IMR-90 (cell line): Measurements from ENCODE around the gene HMCN1. TPM values are rescaled to one million over a fixed set of nuclear protein-coding genes. Genes with fewer than 3 reads are reported as not detected.

Experiments
- ATAC-seq: fragments of 200-7000 bp; cut with Tn5 transposase; 2 replicates; pipeline ENCODE4 v1.9.1; 2020; ENCODE audit warnings: low read depth, mild to moderate bottlenecking, moderate library complexity
- BruUV-seq: library from RNA; stranded (reverse); fragments of 400-500 nt; replicated peaks from 2 replicates; lab custom pipeline; 2021; lab: Mats Ljungman, UMichigan
- CTCF ChIA-PET: fragments of 300-600 bp; formaldehyde crosslinking; extraction: SDS; loops from one replicate; lab custom pipeline; 2021; ENCODE audit warnings: antibody characterized with exemption; lab: Yijun Ruan, JAX
- POLR2A ChIA-PET: fragments of 300-600 bp; sonication (Branson Sonifier 250); formaldehyde crosslinking; loops from one replicate; lab custom pipeline; 2022; ENCODE audit warnings: antibody characterized with exemption; ENCODE audit not compliant: unreplicated experiment; lab: Charles Lee
- DNase-seq: peaks from one replicate; pipeline ENCODE4 v3.0.0; 2013
- H2AFZ ChIP-seq: replicated peaks from 2 replicates; pipeline ENCODE3; 2013; ENCODE audit warnings: low read length, mild to moderate bottlenecking; ENCODE audit not compliant: poor library complexity
- H2AK5ac ChIP-seq: 2 replicates; pipeline ENCODE4 v1.6.1; 2013; ENCODE audit warnings: low read depth, low read length, inconsistent platforms
- H2AK9ac ChIP-seq: replicated peaks from 2 replicates; pipeline ENCODE3; 2013; ENCODE audit warnings: mild to moderate bottlenecking, low read depth, low read length, moderate library complexity; ENCODE audit not compliant: poor library complexity
- H2BK120ac ChIP-seq: 2 replicates; pipeline ENCODE4 v1.6.1; 2013; ENCODE audit warnings: low read depth, low read length, inconsistent platforms
- H2BK15ac ChIP-seq: 3 replicates; pipeline ENCODE4 v1.6.1; 2013; ENCODE audit warnings: low read depth, low read length, inconsistent platforms
- H2BK20ac ChIP-seq: 2 replicates; pipeline ENCODE4 v1.6.1; 2013; ENCODE audit warnings: low read depth, mild to moderate bottlenecking, inconsistent platforms, low read length, moderate library complexity
- H2BK5ac ChIP-seq: 2 replicates; pipeline ENCODE4 v1.6.1; 2013; ENCODE audit warnings: mild to moderate bottlenecking, low read depth, low read length, inconsistent platforms; ENCODE audit not compliant: poor library complexity, severe bottlenecking
- H3K14ac ChIP-seq: replicated peaks from 2 replicates; pipeline ENCODE4 v1.6.1; 2013; ENCODE audit warnings: low read depth, low read length, inconsistent platforms
- H3K18ac ChIP-seq: 2 replicates; pipeline ENCODE4 v1.6.1; 2013; ENCODE audit warnings: low read depth, low read length, control low read depth
- H3K23ac ChIP-seq: 2 replicates; pipeline ENCODE4 v1.6.1; 2013; ENCODE audit warnings: low read depth, low read length, inconsistent platforms
- H3K27ac ChIP-seq: 2 replicates; pipeline ENCODE4 v1.5.1; 2013; ENCODE audit warnings: mild to moderate bottlenecking, control low read depth, low read length; ENCODE audit not compliant: insufficient read depth
- H3K27me3 ChIP-seq: 2 replicates; pipeline ENCODE4 v1.6.1; 2013; ENCODE audit warnings: low read length; ENCODE audit not compliant: control insufficient read depth, insufficient read depth
- H3K36me3 ChIP-seq: 2 replicates; pipeline ENCODE4 v1.6.1; 2013; ENCODE audit warnings: low read length, mixed read lengths; ENCODE audit not compliant: control insufficient read depth, insufficient read depth
- H3K4ac ChIP-seq: 2 replicates; pipeline ENCODE4 v1.6.1; 2013; ENCODE audit warnings: low read depth, low read length, inconsistent platforms
- H3K4me1 ChIP-seq: 2 replicates; pipeline ENCODE4 v1.6.1; 2013; ENCODE audit warnings: low read length, mixed read lengths; ENCODE audit not compliant: control insufficient read depth, insufficient read depth
- H3K4me2 ChIP-seq: 2 replicates; pipeline ENCODE4 v1.6.1; 2013; ENCODE audit warnings: low read depth, mild to moderate bottlenecking, control low read depth, low read length, moderate library complexity
- H3K4me3 ChIP-seq: 2 replicates; pipeline ENCODE4 v1.5.1; 2013; ENCODE audit warnings: low read depth, mild to moderate bottlenecking, control low read depth, low read length, moderate library complexity; ENCODE audit not compliant: insufficient read depth
- H3K56ac ChIP-seq: 2 replicates; pipeline ENCODE4 v1.6.1; 2013; ENCODE audit warnings: low read length, inconsistent platforms; ENCODE audit not compliant: insufficient read depth; ENCODE audit errors: extremely low read depth
- H3K79me1 ChIP-seq, 2 experiments: 2 replicates each; pipeline ENCODE4 v1.6.1; 2013; ENCODE audit warnings: low read length in 2 of 2, inconsistent platforms in 1 of 2, low read depth in 1 of 2
- H3K9ac ChIP-seq: 2 replicates; pipeline ENCODE4 v1.6.1; 2013; ENCODE audit warnings: low read depth, low read length, control low read depth
- H3K9me1 ChIP-seq: 2 replicates; pipeline ENCODE4 v1.6.1; 2013; ENCODE audit warnings: low read length, inconsistent platforms; ENCODE audit not compliant: insufficient read depth
- H3K9me3 ChIP-seq: 2 replicates; pipeline ENCODE4 v1.6.1; 2013; ENCODE audit warnings: low read length; ENCODE audit not compliant: control insufficient read depth, insufficient read depth
- H4K20me1 ChIP-seq: 2 replicates; pipeline ENCODE4 v1.6.1; 2013; ENCODE audit warnings: low read length, inconsistent platforms; ENCODE audit not compliant: insufficient read depth
- H4K5ac ChIP-seq: 2 replicates; pipeline ENCODE4 v1.6.1; 2013; ENCODE audit warnings: mild to moderate bottlenecking, low read depth, low read length, control low read depth
- H4K8ac ChIP-seq, 2 experiments: 2 replicates each; pipeline ENCODE4 v1.6.1; 2013; ENCODE audit warnings: low read depth in 2 of 2, low read length in 2 of 2, control low read depth in 1 of 2, inconsistent platforms in 1 of 2
- H4K91ac ChIP-seq: 2 replicates; pipeline ENCODE4 v1.6.1; 2013; ENCODE audit warnings: low read depth, low read length, inconsistent platforms; ENCODE audit not compliant: insufficient read depth
- BHLHE40 ChIP-seq: fragments of 150-350 bp; IDR thresholded peaks from 2 replicates; pipeline ENCODE4 v1.6.1; 2016; ENCODE audit warnings: mild to moderate bottlenecking, low read depth, low read length
- MXI1 ChIP-seq: IDR thresholded peaks from 2 replicates; pipeline ENCODE4 v1.6.1; 2012; ENCODE audit warnings: low read depth, mild to moderate bottlenecking, low read length, moderate library complexity, borderline replicate concordance
- POLR2A ChIP-seq: IDR thresholded peaks from 2 replicates; pipeline ENCODE4 v1.6.1; 2012; ENCODE audit warnings: mild to moderate bottlenecking, low read depth, low read length
- RAD21 ChIP-seq: IDR thresholded peaks from 2 replicates; pipeline ENCODE4 v1.6.1; 2012; ENCODE audit warnings: low read length, improper control_type of control experiment
- WGBS, 2 experiments: methylation state at CpG; one replicate each; pipeline versions ENCODE4 v1.1.5 to v1.1.7; 2013; ENCODE audit warnings: missing lambda C conversion rate in 2 of 2; ENCODE audit not compliant: insufficient read length in 1 of 2; ENCODE audit errors: extremely low coverage in 2 of 2; 5-methylcytosine and 5-hydroxymethylcytosine counted together
- dilution Hi-C: fragments of 300-500 bp; cut with HindIII; formaldehyde crosslinking; loops from one replicate; pipeline ENCODE4 v1.14.3; 2018; ENCODE audit warnings: low sequenced_read_pairs; ENCODE audit not compliant: unreplicated experiment
- in situ Hi-C: fragments of 300-500 bp; cut with MboI; formaldehyde crosslinking; loops from 3 replicates; pipeline ENCODE4 v1.14.3; 2019; ENCODE audit warnings: low sequenced_read_pairs, inconsistent platforms, mixed read lengths
- intact Hi-C: fragments of 100-400 bp; cut with micrococcal nuclease; formaldehyde crosslinking; loops from 2 replicates; pipeline ENCODE4 v1.10.0; 2022
- polyA plus RNA-seq, 3 experiments: library from polyadenylated mRNA; depleted of rRNA; stranded (reverse); fragments of >200 nt; gene quantifications; 2 replicates each; pipeline ENCODE4 v1.2.3, GENCODE V29; 2012; ENCODE audit warnings: low replicate concordance in 1 of 3
- total RNA-seq: library from RNA; depleted of rRNA; stranded (reverse); fragments of >200 nt; gene quantifications from 2 replicates; pipeline ENCODE4 v1.2.3, GENCODE V29; 2012
- TF ChIP-seq, protein P1 (sequence below): fragments of 150-350 bp; IDR thresholded peaks from 2 replicates; pipeline ENCODE4 v1.6.1; 2017; ENCODE audit warnings: mild to moderate bottlenecking, antibody characterized with exemption, low read length, low read depth

Gene HMCN1
- total and polyA plus RNA-seq, 2 of the 4 experiments (the other 2 are of a cell fraction): 6.1 to 11.7 TPM

DNA sequence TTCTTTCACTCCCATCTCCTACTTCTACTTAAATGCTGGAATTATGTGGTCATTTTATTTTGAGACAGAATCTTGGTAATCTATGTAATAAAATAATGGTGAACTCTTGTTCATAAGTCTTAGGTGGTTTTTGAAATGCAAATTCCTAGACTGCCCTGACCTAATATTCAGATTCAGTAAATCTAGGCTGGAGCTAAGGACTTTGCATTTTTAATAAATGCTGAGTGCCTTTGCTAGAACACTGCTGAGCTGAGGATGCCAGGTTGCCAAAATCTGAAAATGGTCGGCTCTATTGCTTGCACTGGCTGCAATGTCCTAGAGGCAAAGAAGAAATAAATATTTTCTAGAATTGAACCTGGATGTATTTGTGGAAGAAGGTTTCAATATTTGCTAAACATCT lies 187.4 kb downstream of the HMCN1 start:
- Histone ChIP-seq H2BK120ac (no peak overlapping the region), H2BK15ac (no peak overlapping the region), H3K9ac (no peak overlapping the region), H4K8ac (no peak overlapping the region), H4K5ac (no peak overlapping the region), H3K56ac (no peak overlapping the region), H2BK20ac (no peak overlapping the region), H3K4me1 (no peaks in the 10 kb centered on the region), H3K4me3 (no peak overlapping the region), H3K9me1 (no peaks in the 10 kb centered on the region), H3K4ac (no peak overlapping the region), H3K18ac (no peak overlapping the region), H2AK5ac (no peak overlapping the region), H2AFZ (no peak overlapping the region), H4K91ac (no peak overlapping the region), H3K79me1 (no peaks in the 10 kb centered on the region), H4K20me1 (no peaks in the 10 kb centered on the region), H2BK5ac (no peak overlapping the region), H3K27ac (no peak overlapping the region), H3K23ac (no peak overlapping the region), H3K14ac (no peak overlapping the region), H3K27me3 (no peaks in the 10 kb centered on the region), H3K36me3 (no peaks in the 10 kb centered on the region), H3K4me2 (no peak overlapping the region), H2AK9ac (no peak overlapping the region), H3K9me3 (no peaks in the 10 kb centered on the region)
- intact Hi-C loops: no loop called here
- ChIA-PET POLR2A (no interaction called here), CTCF (no interaction called here)
- no CpG with 5 or more reads among the region's 1 CpG for WGBS, 2 experiments
- in situ Hi-C loops: no loop called here
- dilution Hi-C loops: no loop called here
- TF ChIP-seq POLR2A (no peak), RAD21 (no peak), BHLHE40 (no peak), MXI1 (no peak)
- TF ChIP-seq, protein P1, sequence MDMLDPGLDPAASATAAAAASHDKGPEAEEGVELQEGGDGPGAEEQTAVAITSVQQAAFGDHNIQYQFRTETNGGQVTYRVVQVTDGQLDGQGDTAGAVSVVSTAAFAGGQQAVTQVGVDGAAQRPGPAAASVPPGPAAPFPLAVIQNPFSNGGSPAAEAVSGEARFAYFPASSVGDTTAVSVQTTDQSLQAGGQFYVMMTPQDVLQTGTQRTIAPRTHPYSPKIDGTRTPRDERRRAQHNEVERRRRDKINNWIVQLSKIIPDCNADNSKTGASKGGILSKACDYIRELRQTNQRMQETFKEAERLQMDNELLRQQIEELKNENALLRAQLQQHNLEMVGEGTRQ: no peak
- no peak for DNase-seq
- no TSS peak for BruUV-seq
- no peak for ATAC-seq
